Measurements from ENCODE around the gene CHAD. TPM values are rescaled to one million over a fixed set of nuclear protein-coding genes. Genes with fewer than 3 reads are reported as not detected.
A peak's percentile ranks its signal among the peaks of the same experiment; 100 is the strongest.

Gene CHAD
- total and polyA plus RNA-seq, 7 donors = 3.7 to 7.2 (median 4.4) TPM; not detected in 4

DNA sequence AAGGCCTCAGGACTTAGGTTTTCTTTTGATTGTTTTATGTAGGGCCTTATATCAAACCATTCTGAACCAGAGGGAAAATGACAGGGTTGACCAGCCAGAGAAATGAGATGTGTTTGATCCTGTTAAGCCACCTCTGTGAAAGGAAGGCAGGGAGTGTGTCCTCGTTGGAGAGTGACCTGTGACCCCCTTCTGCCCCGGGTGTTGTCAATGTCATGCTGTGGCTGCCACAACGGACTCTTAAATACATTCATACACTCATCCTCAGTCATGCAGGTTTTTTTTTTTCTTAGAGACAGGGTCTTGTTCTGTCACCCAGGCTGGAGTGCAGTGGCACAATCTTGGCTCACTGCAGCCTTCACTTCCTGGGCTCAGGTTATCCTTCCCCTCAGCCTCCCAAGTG lies 45.7 kb upstream of the CHAD start:
- intact Hi-C loops (cut with DNase I) = no loop called here
- no peak overlapping the region for H3K4me3 ChIP-seq
- peak overlapping the region in 3 of 4 donors; percentile 6 to 58 (median 39) for H3K27ac ChIP-seq
- peaks cover 0 to 15% (median 11%) of the 10 kb centered on the region in 4 donors for H3K4me1 ChIP-seq
- no peaks in the 10 kb centered on the region for H3K36me3 ChIP-seq
- TF ChIP-seq POLR2A (IDR thresholded peaks at IDR 0.05) (no peak), POLR2AphosphoS5 (IDR thresholded peaks at IDR 0.05) (no peak), EP300 (IDR thresholded peaks at IDR 0.05) (no peak)
- TF ChIP-seq, protein P1, sequence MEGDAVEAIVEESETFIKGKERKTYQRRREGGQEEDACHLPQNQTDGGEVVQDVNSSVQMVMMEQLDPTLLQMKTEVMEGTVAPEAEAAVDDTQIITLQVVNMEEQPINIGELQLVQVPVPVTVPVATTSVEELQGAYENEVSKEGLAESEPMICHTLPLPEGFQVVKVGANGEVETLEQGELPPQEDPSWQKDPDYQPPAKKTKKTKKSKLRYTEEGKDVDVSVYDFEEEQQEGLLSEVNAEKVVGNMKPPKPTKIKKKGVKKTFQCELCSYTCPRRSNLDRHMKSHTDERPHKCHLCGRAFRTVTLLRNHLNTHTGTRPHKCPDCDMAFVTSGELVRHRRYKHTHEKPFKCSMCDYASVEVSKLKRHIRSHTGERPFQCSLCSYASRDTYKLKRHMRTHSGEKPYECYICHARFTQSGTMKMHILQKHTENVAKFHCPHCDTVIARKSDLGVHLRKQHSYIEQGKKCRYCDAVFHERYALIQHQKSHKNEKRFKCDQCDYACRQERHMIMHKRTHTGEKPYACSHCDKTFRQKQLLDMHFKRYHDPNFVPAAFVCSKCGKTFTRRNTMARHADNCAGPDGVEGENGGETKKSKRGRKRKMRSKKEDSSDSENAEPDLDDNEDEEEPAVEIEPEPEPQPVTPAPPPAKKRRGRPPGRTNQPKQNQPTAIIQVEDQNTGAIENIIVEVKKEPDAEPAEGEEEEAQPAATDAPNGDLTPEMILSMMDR (IDR thresholded peaks at IDR 0.05) = no peak
- DNase-seq = no peak
- H3K27me3 ChIP-seq = no peaks in the 10 kb centered on the region
- 49 to 79% methylated on average over 3 of the region's 3 CpGs for WGBS, 2 donors
- no peaks in the 10 kb centered on the region for H3K9me3 ChIP-seq

DNA sequence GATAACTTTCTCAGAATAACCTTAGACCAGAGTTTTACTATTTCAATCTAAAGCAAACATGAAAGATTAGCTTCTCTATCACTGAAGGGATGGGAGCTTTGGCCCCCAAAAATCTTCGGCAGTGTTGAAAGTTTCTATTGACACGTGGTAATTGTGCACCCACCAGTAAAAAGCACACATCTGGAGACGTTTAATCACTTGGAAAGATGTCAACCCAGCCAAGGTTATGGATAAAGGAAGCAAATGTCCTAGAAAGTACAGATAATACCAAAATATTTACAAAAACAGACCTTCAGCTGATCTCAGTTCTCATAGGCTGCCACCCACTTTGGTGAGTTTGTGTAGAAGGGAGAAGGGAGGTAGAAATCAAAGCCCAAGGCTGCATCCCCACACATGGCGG lies 44.8 kb upstream of the CHAD start:
- no peaks in the 10 kb centered on the region for H3K9me3 ChIP-seq
- no peak overlapping the region for H3K27ac ChIP-seq
- intact Hi-C loops (cut with DNase I) = no loop called here
- TF ChIP-seq EP300 (IDR thresholded peaks at IDR 0.05) = no peak
- no peak for TF ChIP-seq POLR2AphosphoS5 (IDR thresholded peaks at IDR 0.05)
- no peak for DNase-seq
- 70 to 84% methylated on average over 4 of the region's 4 CpGs for WGBS, 2 donors
- H3K4me1 ChIP-seq = peaks cover 0 to 24% (median 19%) of the 10 kb centered on the region in 4 donors
- H3K36me3 ChIP-seq = no peaks in the 10 kb centered on the region
- no peaks in the 10 kb centered on the region for H3K27me3 ChIP-seq
- no peak overlapping the region for H3K4me3 ChIP-seq

DNA sequence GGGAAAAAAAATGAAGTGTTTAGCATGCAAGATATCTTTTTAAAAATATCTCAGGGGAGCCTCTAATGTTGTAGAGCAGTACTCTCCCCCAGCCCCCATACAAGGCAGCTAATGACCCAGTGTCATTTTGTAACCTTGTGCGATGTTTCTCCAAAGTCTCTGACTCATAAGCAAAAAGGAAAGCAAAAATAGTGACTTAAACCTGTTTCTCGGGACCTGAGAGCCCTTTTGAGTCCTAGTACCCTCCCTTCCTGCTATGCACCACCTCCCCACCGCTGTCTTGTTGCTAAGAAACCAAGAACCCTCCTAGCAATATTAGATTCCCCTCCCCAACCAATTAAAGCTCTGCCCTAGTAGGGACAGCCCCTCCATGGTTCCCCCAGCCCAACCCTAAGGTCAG lies 42.4 kb upstream of the CHAD start:
- no peak for DNase-seq
- Histone ChIP-seq H3K36me3 (no peaks in the 10 kb centered on the region), H3K4me3 (no peak overlapping the region), H3K9me3 (no peaks in the 10 kb centered on the region), H3K27me3 (no peaks in the 10 kb centered on the region), H3K4me1 (peaks cover 0 to 31% (median 19%) of the 10 kb centered on the region in 4 donors), H3K27ac (no peak overlapping the region)
- 50 to 67% methylated on average over 3 of the region's 3 CpGs for WGBS, 2 donors
- TF ChIP-seq POLR2A (IDR thresholded peaks at IDR 0.05) = no peak
- no peak for TF ChIP-seq EP300 (IDR thresholded peaks at IDR 0.05)
- TF ChIP-seq, protein P1 (IDR thresholded peaks at IDR 0.05) = no peak
- TF ChIP-seq POLR2AphosphoS5 (IDR thresholded peaks at IDR 0.05) = no peak
- intact Hi-C loops (cut with DNase I) = no loop called here

DNA sequence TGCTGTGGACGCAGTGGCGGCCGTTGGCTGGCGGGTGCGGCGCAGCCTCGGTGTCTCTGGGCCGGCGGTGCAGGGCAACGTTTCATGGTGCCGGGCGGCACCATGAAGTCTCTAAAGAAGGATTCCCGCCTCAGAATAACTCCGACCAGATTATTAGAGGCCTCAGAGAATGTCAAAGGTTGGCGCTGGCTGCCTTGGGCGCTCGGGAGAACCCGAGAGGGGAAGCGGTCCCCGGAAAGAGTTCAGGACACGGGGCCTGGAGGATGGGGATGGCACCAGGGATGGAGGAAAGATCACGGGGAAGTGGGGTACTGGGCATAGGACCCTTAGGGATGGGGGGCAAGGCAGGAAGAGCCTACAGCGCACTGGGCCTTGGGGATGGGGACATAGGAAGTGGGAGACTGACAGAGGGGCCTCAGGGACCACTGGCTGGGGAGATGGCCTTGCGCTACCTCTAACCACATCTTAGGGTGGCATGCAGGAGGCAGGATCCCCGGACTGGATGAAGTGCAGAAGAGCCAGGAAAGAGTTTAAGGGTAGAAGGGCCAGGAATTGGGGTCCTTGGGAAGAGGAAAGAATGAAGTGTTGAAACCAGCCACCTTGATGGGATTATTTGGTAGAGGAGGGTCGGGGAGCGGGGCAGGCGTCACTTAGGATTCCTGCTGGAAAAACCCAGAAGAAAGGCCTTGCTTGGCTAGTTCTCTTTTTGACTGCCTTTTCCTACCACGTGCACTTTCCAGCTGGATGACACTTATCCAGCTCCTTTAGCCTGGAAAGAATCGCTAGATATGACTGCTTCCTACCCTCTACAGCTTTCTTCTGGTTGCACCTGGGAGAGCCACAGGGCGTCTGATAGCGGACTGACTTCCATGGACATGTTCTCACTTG lies 40.1 kb upstream of the CHAD start:
- TF ChIP-seq POLR2A (IDR thresholded peaks at IDR 0.05) (no peak), POLR2AphosphoS5 (IDR thresholded peaks at IDR 0.05) (no peak), EP300 (IDR thresholded peaks at IDR 0.05) (no peak)
- TF ChIP-seq, protein P1 (IDR thresholded peaks at IDR 0.05) = no peak
- no peaks in the 10 kb centered on the region for H3K36me3 ChIP-seq
- H3K27ac ChIP-seq = peak overlapping the region; percentile 76 to 85 (median 79)
- H3K9me3 ChIP-seq = no peaks in the 10 kb centered on the region
- no peak for DNase-seq
- peaks cover 0 to 16% (median 8%) of the 10 kb centered on the region in 4 donors for H3K4me1 ChIP-seq
- peak overlapping the region; percentile 47 to 69 (median 62) for H3K4me3 ChIP-seq
- no peaks in the 10 kb centered on the region for H3K27me3 ChIP-seq
- WGBS, 2 donors = 38 to 42% methylated on average over 32 of the region's 32 CpGs
- intact Hi-C loops (cut with DNase I) = no loop called here

DNA sequence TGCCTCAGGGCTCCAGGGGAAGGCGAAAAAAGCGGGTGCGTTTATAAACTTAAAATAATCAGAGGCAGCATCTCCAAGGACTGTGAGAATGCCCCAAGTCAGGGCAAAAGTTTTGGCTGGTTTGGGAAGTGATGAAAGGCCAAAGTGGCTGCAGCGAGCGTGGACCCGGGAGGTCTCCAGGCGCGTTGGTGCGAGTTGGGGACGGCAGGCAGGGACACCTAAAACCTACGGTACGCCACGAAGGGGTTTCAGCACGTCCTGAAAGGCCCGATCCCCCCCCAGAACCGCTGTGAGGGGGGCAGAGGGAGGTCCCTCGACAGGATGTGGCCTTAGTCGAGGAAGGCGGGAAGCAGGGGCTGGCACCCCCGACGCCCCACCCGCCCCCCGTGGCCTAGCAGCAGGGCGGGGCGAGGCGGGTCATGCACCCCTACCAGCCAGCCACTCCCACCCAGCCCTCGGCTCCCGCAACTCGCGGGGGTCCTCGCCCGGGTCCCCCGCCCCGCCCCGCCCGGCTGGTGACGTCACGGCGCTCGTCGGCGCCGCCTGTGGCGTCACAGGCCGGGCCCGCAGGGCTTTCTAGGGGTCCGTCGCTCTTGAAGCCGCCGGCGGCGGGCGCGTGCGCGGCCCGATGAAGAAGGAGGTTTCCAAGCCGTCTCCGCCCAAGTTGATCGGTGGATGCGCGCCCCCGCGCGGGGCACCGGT lies 39.3 kb upstream of the CHAD start, which contains the start of gene MYCBPAP:
TSS of gene MYCBPAP (plus strand) at position 569 of the 702 bp plus-strand sequence. CDS start 236 bp downstream, outside the sequence.
- Histone ChIP-seq H3K4me3 (peak within 1 kb of the TSS; percentile 47 to 69 (median 62)), H3K4me1 (peaks cover 0 to 16% (median 8%) of the 10 kb centered on the region in 4 donors), H3K27ac (peak within 1 kb of the TSS; percentile 76 to 85 (median 79)), H3K9me3 (no peaks in the 10 kb centered on the region), H3K27me3 (no peaks in the 10 kb centered on the region), H3K36me3 (no peaks in the 10 kb centered on the region)
- no peak for TF ChIP-seq EP300 (IDR thresholded peaks at IDR 0.05)
- peak in 1 of 2 donors; percentile 12 for TF ChIP-seq POLR2A (IDR thresholded peaks at IDR 0.05)
- TF ChIP-seq POLR2AphosphoS5 (IDR thresholded peaks at IDR 0.05) = peak; percentile 11 to 66 (median 56)
- DNase-seq = peak; percentile 92
- intact Hi-C loops (cut with DNase I) = no loop called here
- WGBS, 2 donors = 13 to 18% methylated on average over 66 of the region's 66 CpGs

All from sigmoid colon (tissue), 7 donors.